Panc1 (cell line): ENCODE measurements around the gene IGFBP3. TPM values are rescaled to one million over a fixed set of nuclear protein-coding genes. Genes with fewer than 3 reads are reported as not detected.

ENCODE experiments used
- ATAC-seq: fragments of 200-7000 bp; cut with Tn5 transposase; 2 replicates; pipeline ENCODE4 v1.9.1; 2020; ENCODE audit warnings: mild to moderate bottlenecking, moderate library complexity
- BruUV-seq: library from RNA; stranded (reverse); fragments of 400-500 nt; replicated peaks from 2 replicates; lab custom pipeline; 2021; lab: Mats Ljungman, UMichigan
- CTCF ChIA-PET: fragments of 300-600 bp; sonication (Branson Sonifier 250); formaldehyde crosslinking; loops from one replicate; lab custom pipeline; 2022; ENCODE audit warnings: antibody characterized with exemption; lab: Charles Lee
- POLR2A ChIA-PET: fragments of 300-600 bp; sonication (Branson Sonifier 250); formaldehyde crosslinking; loops from one replicate; lab custom pipeline; 2022; ENCODE audit warnings: antibody characterized with exemption; lab: Charles Lee
- DNase-seq: peaks from one replicate; pipeline ENCODE4 v3.0.0-alpha.2; 2010; ENCODE audit warnings: low read depth, low spot score
- H3K27ac ChIP-seq: 2 replicates; pipeline ENCODE4 v1.5.1; 2011; ENCODE audit warnings: mild to moderate bottlenecking, low read length, inconsistent platforms
- H3K27me3 ChIP-seq: fragments of 200-500 bp; sonication (Bioruptor generic); 2 replicates; pipeline ENCODE4 v1.6.0; 2014; ENCODE audit warnings: low read length, inconsistent platforms; ENCODE audit not compliant: control insufficient read depth, insufficient read depth
- H3K36me3 ChIP-seq: fragments of 200-500 bp; sonication (Bioruptor generic); 2 replicates; pipeline ENCODE4 v1.5.1; 2014; ENCODE audit warnings: inconsistent platforms, mild to moderate bottlenecking, low read length, moderate library complexity; ENCODE audit not compliant: control insufficient read depth, insufficient read depth
- H3K4me1 ChIP-seq: 2 replicates; pipeline ENCODE4 v1.5.1; 2011; ENCODE audit warnings: inconsistent platforms, mild to moderate bottlenecking, low read length, moderate library complexity; ENCODE audit not compliant: control insufficient read depth, insufficient read depth
- H3K4me3 ChIP-seq, 2 experiments: 2 replicates each; pipeline ENCODE4 v1.5.1; 2011 to 2012; ENCODE audit warnings: low read depth in 2 of 2, low read length in 2 of 2, mild to moderate bottlenecking in 2 of 2, inconsistent platforms in 1 of 2, moderate library complexity in 1 of 2
- H3K9me3 ChIP-seq: fragments of 200-500 bp; sonication (Bioruptor generic); 2 replicates; pipeline ENCODE4 v1.5.1; 2014; ENCODE audit warnings: low read depth, mild to moderate bottlenecking, inconsistent platforms, low read length, moderate library complexity; ENCODE audit not compliant: control insufficient read depth, insufficient read depth
- CTCF ChIP-seq: fragments of 450-650 bp; IDR thresholded peaks from 2 replicates; pipeline ENCODE4 v1.5.1; 2017; ENCODE audit warnings: mild to moderate bottlenecking
- POLR2AphosphoS5 ChIP-seq: IDR thresholded peaks from 2 replicates; pipeline ENCODE4 v1.6.1; 2012; ENCODE audit warnings: mild to moderate bottlenecking, low read depth, low read length, moderate library complexity
- REST ChIP-seq, 2 experiments: IDR thresholded peaks; 2 replicates each; pipeline ENCODE4 v1.6.1; 2011 to 2012; ENCODE audit warnings: low read depth in 2 of 2, control low read depth in 1 of 2, low read length in 1 of 2, mild to moderate bottlenecking in 1 of 2, moderate library complexity in 1 of 2; ENCODE audit not compliant: insufficient read depth in 1 of 2
- SIN3A ChIP-seq: IDR thresholded peaks from 2 replicates; pipeline ENCODE4 v1.6.1; 2012; ENCODE audit warnings: low read depth, mild to moderate bottlenecking, low read length, moderate library complexity, borderline replicate concordance; ENCODE audit not compliant: insufficient read depth
- TCF7L2 ChIP-seq: IDR thresholded peaks from 2 replicates; pipeline ENCODE4 v1.6.1; 2011; ENCODE audit warnings: mild to moderate bottlenecking, low read depth, low read length, inconsistent platforms
- in situ Hi-C: cut with HindIII; loops from 2 replicates; pipeline ENCODE4 v1.10.0; 2016; ENCODE audit warnings: low sequenced_read_pairs, low pct_unique_long_range_greater_than_20kb
- intact Hi-C: fragments of 100-400 bp; cut with micrococcal nuclease; formaldehyde crosslinking; loops from one replicate; pipeline ENCODE4 v1.10.0; 2022; ENCODE audit not compliant: unreplicated experiment
- total RNA-seq: library from RNA; stranded (reverse); gene quantifications from one replicate; pipeline ENCODE4 v1.2.1, GENCODE V29; 2021; ENCODE audit not compliant: unreplicated experiment

The IGFBP3 gene
- total RNA-seq, 1 experiment from 2014 or later = 6.0 TPM

GRCh38 chr7:45915606-45916005, 5.5 kb downstream of the IGFBP3 start:
- Histone ChIP-seq H3K4me1 (0 out of 2 replicates have a peak, but pooled peaks cover 2% of the 10 kb centered on the region), H3K9me3 (no peaks in the 10 kb centered on the region), H3K27me3 (peaks cover 19% of the 10 kb centered on the region), H3K36me3 (no peaks in the 10 kb centered on the region), H3K4me3 (no peak overlapping the region), H3K27ac (no peak overlapping the region)
- POLR2A ChIA-PET = no interaction called here
- no TSS peak for BruUV-seq
- ATAC-seq (no peak), DNase-seq (no peak)
- CTCF ChIA-PET = no interaction called here
- intact Hi-C loops = no loop called here
- TF ChIP-seq SIN3A (no peak), CTCF (no peak), TCF7L2 (no peak), REST (IDR thresholded peaks at IDR 0.05; ENCODE audit: insufficient read depth in 1 of 2, low read depth in 2 of 2, low read length in 1 of 2) (no peak), POLR2AphosphoS5 (no peak)
- in situ Hi-C loops = no loop called here

- BruUV-seq = no TSS peak
- Histone ChIP-seq H3K4me1 (0 out of 2 replicates have a peak, but pooled peaks cover 2% of the 10 kb centered on the region), H3K4me3 (no peak overlapping the region), H3K27me3 (peaks cover 16% of the 10 kb centered on the region), H3K27ac (no peak overlapping the region), H3K36me3 (no peaks in the 10 kb centered on the region), H3K9me3 (no peaks in the 10 kb centered on the region)
- ChIA-PET CTCF (no interaction called here), POLR2A (no interaction called here)
- in situ Hi-C loops = no loop called here
- intact Hi-C loops = no loop called here
- TF ChIP-seq REST (IDR thresholded peaks at IDR 0.05; ENCODE audit: insufficient read depth in 1 of 2, low read depth in 2 of 2, low read length in 1 of 2) (no peak), SIN3A (no peak), POLR2AphosphoS5 (no peak), CTCF (no peak), TCF7L2 (no peak)
- ATAC-seq (no peak), DNase-seq (no peak)
Measured at GRCh38 chr7:45914911-45915310, 6.2 kb downstream of the IGFBP3 start.
